Suprapubic skin (tissue), 4 donors: ENCODE results near the gene XPOT. TPM values are rescaled to one million over a fixed set of nuclear protein-coding genes. Genes with fewer than 3 reads are reported as not detected.

Experiments used
- DNase-seq, 2 donors: peaks; one replicate each; pipeline ENCODE4 v3.0.0-alpha.2; 2019; ENCODE audit warnings: low spot score in 2 of 2
- H3K27ac ChIP-seq: fragments of 200-600 bp; sonication (generic); one replicate; pipeline ENCODE4 v1.5.1; 2019
- H3K27me3 ChIP-seq: fragments of 200-600 bp; sonication (generic); one replicate; pipeline ENCODE4 v1.5.1; 2019
- H3K36me3 ChIP-seq: fragments of 200-600 bp; sonication (generic); one replicate; pipeline ENCODE4 v1.5.1; 2019
- H3K4me1 ChIP-seq: fragments of 200-600 bp; sonication (generic); one replicate; pipeline ENCODE4 v1.5.1; 2019
- H3K4me3 ChIP-seq: fragments of 200-600 bp; sonication (generic); one replicate; pipeline ENCODE4 v1.5.1; 2019; ENCODE audit warnings: mild to moderate bottlenecking
- H3K9me3 ChIP-seq: fragments of 200-600 bp; sonication (generic); one replicate; pipeline ENCODE4 v1.5.1; 2019
- EP300 ChIP-seq: sonication (generic); formaldehyde crosslinking; IDR thresholded peaks from one replicate; pipeline ENCODE4 v1.6.1; 2017; ENCODE audit warnings: antibody characterized with exemption
- POLR2A ChIP-seq, 2 donors: fragments of 450-650 bp; IDR thresholded peaks; one replicate each; pipeline ENCODE4 v1.6.1; 2017; ENCODE audit warnings: antibody characterized with exemption in 2 of 2, mild to moderate bottlenecking in 2 of 2, moderate library complexity in 2 of 2
- POLR2AphosphoS5 ChIP-seq, 3 donors: sonication (generic); formaldehyde crosslinking; IDR thresholded peaks; one replicate each; pipeline ENCODE4 v1.6.1; 2017; ENCODE audit warnings: antibody characterized with exemption in 3 of 3
- WGBS: methylation state at CpG from one replicate; pipeline ENCODE4 v1.1.5; 2018; 5-methylcytosine and 5-hydroxymethylcytosine counted together
- total RNA-seq, 4 donors: library from RNA; depleted of rRNA; stranded (reverse); fragments of >200 nt; gene quantifications; one replicate each; pipeline ENCODE4 v1.1.0, GENCODE V29; 2016
- TF ChIP-seq, protein P1 (sequence below), 2 donors: fragments of 200-600 bp in 1 of 2; fragments of 450-650 bp in 1 of 2; sonication (generic) in 1 of 2; IDR thresholded peaks; one replicate each; pipeline ENCODE4 v1.5.1; 2016 to 2019; ENCODE audit warnings: antibody characterized with exemption in 2 of 2, mild to moderate bottlenecking in 1 of 2, moderate library complexity in 1 of 2

Gene XPOT
- total RNA-seq, 4 donors from 2014 or later: 33.0 to 68.9 (median 41.2) TPM

DNA sequence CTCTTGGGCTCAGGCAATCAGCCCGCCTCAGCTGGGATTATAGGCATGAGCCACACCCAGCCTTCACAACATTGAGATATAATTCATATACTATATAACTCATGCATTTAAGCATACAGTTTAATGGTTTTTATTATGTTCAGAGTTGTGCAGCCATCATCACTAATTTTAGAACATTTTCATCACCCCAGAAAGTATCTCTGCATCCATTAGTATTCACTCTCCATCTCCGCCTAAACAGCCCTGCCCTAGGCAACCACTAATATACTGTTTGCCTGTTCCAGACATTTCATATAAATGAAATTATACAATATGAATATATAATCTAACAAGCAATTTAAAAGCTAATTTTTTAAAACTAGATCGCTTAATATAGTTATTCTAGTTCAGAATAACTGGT is 82.5 kb downstream of the XPOT start:
- no peaks in the 10 kb centered on the region for H3K27me3 ChIP-seq
- 94% methylated on average over 3 of the region's 3 CpGs for WGBS

DNA sequence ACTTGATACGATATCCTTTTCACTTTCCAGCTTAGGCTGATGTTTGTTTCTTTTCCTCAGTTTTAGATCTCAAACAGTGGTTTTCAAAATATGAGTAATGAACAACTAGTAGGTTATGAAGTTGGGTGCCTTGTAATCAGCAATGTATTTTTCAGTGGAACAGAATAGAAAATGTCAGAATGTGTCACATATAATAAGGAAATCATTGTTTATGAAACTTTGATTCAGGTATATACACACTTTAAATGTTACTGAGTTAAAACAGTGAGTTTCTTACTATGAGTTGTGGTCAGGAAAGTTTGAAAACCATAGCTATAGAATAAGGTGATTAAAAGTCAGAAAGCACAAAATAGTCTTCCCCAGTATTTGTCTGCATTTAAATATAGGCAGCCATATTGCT is 87.5 kb downstream of the XPOT start:
- no peaks in the 10 kb centered on the region for H3K9me3 ChIP-seq
- H3K4me1 ChIP-seq: no peaks in the 10 kb centered on the region
- 93% methylated on average over 1 of the region's 1 CpG for WGBS
- no peaks in the 10 kb centered on the region for H3K27me3 ChIP-seq
- no peak overlapping the region for H3K27ac ChIP-seq
- H3K4me3 ChIP-seq: no peak overlapping the region
- TF ChIP-seq EP300 (no peak), POLR2AphosphoS5 (IDR thresholded peaks at IDR 0.05) (no peak), POLR2A (IDR thresholded peaks at IDR 0.05) (no peak)
- TF ChIP-seq, protein P1, sequence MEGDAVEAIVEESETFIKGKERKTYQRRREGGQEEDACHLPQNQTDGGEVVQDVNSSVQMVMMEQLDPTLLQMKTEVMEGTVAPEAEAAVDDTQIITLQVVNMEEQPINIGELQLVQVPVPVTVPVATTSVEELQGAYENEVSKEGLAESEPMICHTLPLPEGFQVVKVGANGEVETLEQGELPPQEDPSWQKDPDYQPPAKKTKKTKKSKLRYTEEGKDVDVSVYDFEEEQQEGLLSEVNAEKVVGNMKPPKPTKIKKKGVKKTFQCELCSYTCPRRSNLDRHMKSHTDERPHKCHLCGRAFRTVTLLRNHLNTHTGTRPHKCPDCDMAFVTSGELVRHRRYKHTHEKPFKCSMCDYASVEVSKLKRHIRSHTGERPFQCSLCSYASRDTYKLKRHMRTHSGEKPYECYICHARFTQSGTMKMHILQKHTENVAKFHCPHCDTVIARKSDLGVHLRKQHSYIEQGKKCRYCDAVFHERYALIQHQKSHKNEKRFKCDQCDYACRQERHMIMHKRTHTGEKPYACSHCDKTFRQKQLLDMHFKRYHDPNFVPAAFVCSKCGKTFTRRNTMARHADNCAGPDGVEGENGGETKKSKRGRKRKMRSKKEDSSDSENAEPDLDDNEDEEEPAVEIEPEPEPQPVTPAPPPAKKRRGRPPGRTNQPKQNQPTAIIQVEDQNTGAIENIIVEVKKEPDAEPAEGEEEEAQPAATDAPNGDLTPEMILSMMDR (IDR thresholded peaks at IDR 0.05): no peak
- peaks cover 89% of the 10 kb centered on the region for H3K36me3 ChIP-seq
- DNase-seq: no peak

More for the DNA sequence above, 82.5 kb downstream of the XPOT start:
- no peak for DNase-seq
- Histone ChIP-seq H3K27ac (no peak overlapping the region), H3K36me3 (peaks cover 91% of the 10 kb centered on the region), H3K4me3 (no peak overlapping the region), H3K9me3 (no peaks in the 10 kb centered on the region), H3K4me1 (no peaks in the 10 kb centered on the region)
- TF ChIP-seq POLR2AphosphoS5 (IDR thresholded peaks at IDR 0.05): no peak

DNA sequence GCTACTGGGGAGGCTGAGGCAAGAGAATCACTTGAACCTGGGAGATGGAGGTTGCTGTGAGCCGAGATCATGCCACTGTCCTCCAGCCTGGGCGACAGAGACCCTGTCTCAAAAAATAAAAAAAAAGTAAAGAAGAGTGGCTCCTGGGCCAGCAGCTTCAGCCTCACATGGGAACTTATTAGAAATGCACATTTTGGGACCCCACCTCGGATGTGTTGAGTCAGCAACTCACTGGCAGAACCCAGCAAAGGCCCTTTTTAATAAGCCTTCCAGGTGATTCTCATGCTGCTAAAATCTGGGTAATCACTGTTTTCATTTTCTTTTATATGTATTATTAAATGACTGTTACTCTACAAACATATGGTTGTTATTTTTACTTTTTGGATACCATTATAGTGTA is 89.3 kb downstream of the XPOT start:
- no peak overlapping the region for H3K27ac ChIP-seq
- peaks cover 88% of the 10 kb centered on the region for H3K36me3 ChIP-seq
- no peaks in the 10 kb centered on the region for H3K27me3 ChIP-seq
- TF ChIP-seq POLR2AphosphoS5 (IDR thresholded peaks at IDR 0.05) (no peak), POLR2A (IDR thresholded peaks at IDR 0.05) (no peak), EP300 (no peak)
- TF ChIP-seq, protein P1 (IDR thresholded peaks at IDR 0.05): no peak
- H3K4me1 ChIP-seq: no peaks in the 10 kb centered on the region
- DNase-seq: no peak
- no peak overlapping the region for H3K4me3 ChIP-seq
- no peaks in the 10 kb centered on the region for H3K9me3 ChIP-seq
- WGBS: 94% methylated on average over 3 of the region's 3 CpGs

DNA sequence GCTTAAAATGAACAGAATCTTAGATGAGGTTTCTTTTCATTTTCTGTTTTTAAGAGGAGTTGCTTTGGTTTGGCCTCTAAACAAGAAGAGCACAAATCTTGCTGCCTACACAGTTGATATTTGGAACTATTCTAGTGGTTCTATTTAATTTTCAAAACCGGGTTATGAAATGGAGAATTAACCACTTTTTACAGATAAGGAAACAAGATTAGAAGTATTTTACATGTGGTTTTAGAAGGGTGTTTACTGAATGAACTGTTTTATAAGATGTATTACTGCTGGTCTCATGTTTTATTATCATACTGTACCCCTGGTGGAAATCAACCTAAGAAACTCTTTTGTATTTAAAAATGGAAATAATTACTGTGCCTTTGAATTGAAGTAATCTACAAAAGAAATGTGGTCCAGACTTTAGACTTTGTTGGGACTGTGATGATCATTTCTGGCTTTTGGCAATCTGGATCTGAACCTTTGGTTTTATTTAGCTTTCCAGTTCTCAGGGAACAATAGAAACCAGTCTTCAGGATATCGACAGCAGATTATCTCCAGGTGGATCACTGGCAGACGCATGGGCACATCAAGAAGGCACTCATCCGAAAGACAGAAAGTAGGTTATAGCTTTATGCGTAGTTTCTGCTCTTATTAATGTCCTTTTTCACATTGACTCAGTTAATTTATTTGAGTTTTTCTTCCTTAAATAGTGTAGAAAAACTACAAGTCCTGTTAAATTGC is 91.0 kb downstream of the XPOT start:
- WGBS: 86% methylated on average over 5 of the region's 5 CpGs
- no peak for DNase-seq
- no peaks in the 10 kb centered on the region for H3K4me1 ChIP-seq
- peaks cover 86% of the 10 kb centered on the region for H3K36me3 ChIP-seq
- H3K27me3 ChIP-seq: no peaks in the 10 kb centered on the region
- H3K27ac ChIP-seq: no peak overlapping the region
- H3K9me3 ChIP-seq: no peaks in the 10 kb centered on the region
- H3K4me3 ChIP-seq: no peak overlapping the region
- TF ChIP-seq POLR2AphosphoS5 (IDR thresholded peaks at IDR 0.05): no peak
- TF ChIP-seq, protein P1 (IDR thresholded peaks at IDR 0.05): no peak
- no peak for TF ChIP-seq EP300
- no peak for TF ChIP-seq POLR2A (IDR thresholded peaks at IDR 0.05)

DNA sequence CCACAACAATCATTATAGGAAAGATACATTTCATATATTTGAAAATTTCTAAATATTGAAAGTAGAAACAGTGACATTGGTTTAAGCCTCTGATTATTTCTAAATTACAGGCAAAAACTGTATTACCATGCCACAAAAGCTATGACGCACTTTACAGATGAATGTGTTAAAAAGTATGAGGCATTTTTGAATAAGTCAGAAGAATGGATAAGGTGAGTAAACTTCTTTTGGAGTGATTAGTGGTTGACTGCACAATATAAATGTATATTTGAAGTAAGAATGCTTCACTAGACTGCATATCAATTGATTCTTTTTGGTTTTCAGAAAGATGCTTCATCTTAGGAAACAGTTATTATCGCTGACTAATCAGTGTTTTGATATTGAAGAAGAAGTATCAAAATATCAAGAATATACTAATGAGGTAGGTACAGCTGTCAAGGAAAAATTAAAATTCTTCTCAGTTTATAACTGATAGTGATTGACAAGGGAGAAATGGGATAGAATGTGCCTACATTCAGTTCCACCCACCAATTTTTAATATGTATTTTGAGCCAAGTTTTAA is 92.7 kb downstream of the XPOT start:
- Histone ChIP-seq H3K4me1 (no peaks in the 10 kb centered on the region), H3K27ac (no peak overlapping the region), H3K27me3 (no peaks in the 10 kb centered on the region), H3K36me3 (peaks cover 81% of the 10 kb centered on the region), H3K9me3 (no peaks in the 10 kb centered on the region), H3K4me3 (no peak overlapping the region)
- no peak for DNase-seq
- WGBS: 95% methylated on average over 2 of the region's 2 CpGs
- TF ChIP-seq, protein P1 (IDR thresholded peaks at IDR 0.05): no peak
- TF ChIP-seq POLR2A (IDR thresholded peaks at IDR 0.05): no peak
- TF ChIP-seq POLR2AphosphoS5 (IDR thresholded peaks at IDR 0.05): no peak
- TF ChIP-seq EP300: no peak
